SK-N-SH (cell line): ENCODE results near the gene FMO2. TPM values are rescaled to one million over a fixed set of nuclear protein-coding genes. Genes with fewer than 3 reads are reported as not detected.
"Not testable (repeated sequence)": the region's sequence is repeated elsewhere in the genome, so short reads cannot be mapped to it uniquely, and the experiment has no call there.

Experiments used
- CTCF ChIA-PET: fragments of 300-600, 350-600 bp; formaldehyde crosslinking; extraction: SDS; loops from one replicate; lab custom pipeline; 2021; lab: Yijun Ruan, JAX
- POLR2A ChIA-PET: fragments of 350-600 bp; sonication (Branson Sonifier 250); formaldehyde crosslinking; extraction: SDS; loops from one replicate; lab custom pipeline; 2020; ENCODE audit warnings: antibody characterized with exemption, inconsistent platforms; lab: Yijun Ruan, JAX
- DNase-seq: peaks from one replicate; pipeline ENCODE4 v3.0.0; 2012
- H2AFZ ChIP-seq: fragments of 200-600 bp; sonication (generic); 2 replicates; pipeline ENCODE4 v1.8.1; 2016; ENCODE audit warnings: antibody characterized with exemption, mild to moderate bottlenecking, low read depth
- H3F3A ChIP-seq: fragments of 200-600 bp; sonication (generic); replicated peaks from 2 replicates; pipeline ENCODE3; 2016; ENCODE audit warnings: antibody characterized with exemption, mild to moderate bottlenecking; ENCODE audit not compliant: insufficient read depth
- H3K27ac ChIP-seq, 2 experiments: fragments of 200-500 bp in 1 of 2; fragments of 200-600 bp in 1 of 2; sonication (Bioruptor generic) in 1 of 2; sonication (generic), shearing (Covaris generic) in 1 of 2; 2 replicates each; pipeline versions ENCODE4 v1.5.1 to v1.6.1; 2014 to 2016; ENCODE audit warnings: low read depth in 2 of 2, inconsistent platforms in 1 of 2, low read length in 1 of 2, mild to moderate bottlenecking in 1 of 2, mixed read lengths in 1 of 2
- H3K27me3 ChIP-seq: fragments of 200-600 bp; sonication (generic), shearing (Covaris generic); 2 replicates; pipeline ENCODE4 v1.6.1; 2016; ENCODE audit warnings: mixed run types; ENCODE audit not compliant: insufficient read depth
- H3K36me3 ChIP-seq, 2 experiments: fragments of 200-500 bp in 1 of 2; fragments of 200-600 bp in 1 of 2; sonication (Bioruptor generic) in 1 of 2; sonication (generic) in 1 of 2; replicated peaks in 1 of 2; 2 replicates each; pipeline versions ENCODE3 to v1.5.1; 2014 to 2016; ENCODE audit warnings: low read length in 1 of 2, mild to moderate bottlenecking in 1 of 2; ENCODE audit not compliant: insufficient read depth in 2 of 2, control insufficient read depth in 1 of 2
- H3K4me1 ChIP-seq, 2 experiments: fragments of 200-500 bp in 1 of 2; fragments of 200-600 bp in 1 of 2; sonication (Bioruptor generic) in 1 of 2; sonication (generic), shearing (Covaris generic) in 1 of 2; 2 replicates each; pipeline versions ENCODE4 v1.5.1 to v1.6.1; 2014 to 2016; ENCODE audit warnings: low read depth in 1 of 2, low read length in 1 of 2, mixed run types in 1 of 2; ENCODE audit not compliant: insufficient read depth in 2 of 2, control insufficient read depth in 1 of 2
- H3K4me2 ChIP-seq: fragments of 200-600 bp; sonication (generic), shearing (Covaris generic); 2 replicates; pipeline ENCODE4 v1.6.1; 2017; ENCODE audit warnings: mixed run types
- H3K4me3 ChIP-seq, 2 experiments: fragments of 200-500 bp in 1 of 2; fragments of 200-600 bp in 1 of 2; sonication (Bioruptor generic) in 1 of 2; sonication (generic), shearing (Covaris generic) in 1 of 2; 2 replicates each; pipeline versions ENCODE4 v1.5.1 to v1.8.1; 2014 to 2016; ENCODE audit warnings: low read depth in 2 of 2, inconsistent platforms in 1 of 2, low read length in 1 of 2, mild to moderate bottlenecking in 1 of 2, mixed read lengths in 1 of 2, moderate library complexity in 1 of 2
- H3K79me2 ChIP-seq: fragments of 200-600 bp; sonication (generic); 2 replicates; pipeline ENCODE4 v1.8.1; 2017; ENCODE audit warnings: mild to moderate bottlenecking; ENCODE audit not compliant: insufficient read depth
- H3K9ac ChIP-seq: fragments of 200-600 bp; sonication (generic); 2 replicates; pipeline ENCODE4 v1.6.1; 2017; ENCODE audit warnings: mixed run types
- H3K9me2 ChIP-seq: fragments of 200-600 bp; sonication (generic); 2 replicates; pipeline ENCODE4 v1.6.1; 2017; ENCODE audit warnings: mixed run types
- H3K9me3 ChIP-seq: fragments of 200-600 bp; sonication (generic); 2 replicates; pipeline ENCODE4 v1.6.1; 2017; ENCODE audit warnings: mixed run types, mild to moderate bottlenecking, moderate library complexity
- H4K20me1 ChIP-seq: fragments of 200-600 bp; sonication (generic); 2 replicates; pipeline ENCODE4 v1.6.1; 2017; ENCODE audit warnings: mild to moderate bottlenecking, mixed run types; ENCODE audit not compliant: insufficient read depth
- CTCF ChIP-seq: fragments of 200-600 bp; sonication (generic); IDR thresholded peaks from 2 replicates; pipeline ENCODE4 v1.6.1; 2017; ENCODE audit warnings: antibody characterized with exemption, mild to moderate bottlenecking, moderate library complexity
- EP300 ChIP-seq, 2 experiments: IDR thresholded peaks; 2 replicates each; pipeline versions ENCODE4 v1.4.0 to v1.6.1; 2012; ENCODE audit warnings: borderline replicate concordance in 1 of 2, low read depth in 1 of 2, low read length in 1 of 2
- EZH2phosphoT487 ChIP-seq: fragments of 200-600 bp; sonication (generic); IDR thresholded peaks from 2 replicates; pipeline ENCODE4 v1.6.1; 2017; ENCODE audit warnings: low read depth, mixed run types, mild to moderate bottlenecking, antibody characterized with exemption, moderate library complexity, borderline replicate concordance
- FOSL2 ChIP-seq: IDR thresholded peaks from 2 replicates; pipeline ENCODE4 v1.4.0; 2012; ENCODE audit warnings: low read depth, mild to moderate bottlenecking, moderate library complexity, borderline replicate concordance
- FOXM1 ChIP-seq: IDR thresholded peaks from 2 replicates; pipeline ENCODE4 v1.4.0; 2012; ENCODE audit warnings: low read depth, mild to moderate bottlenecking
- GATA2 ChIP-seq: sonication (generic); formaldehyde crosslinking; IDR thresholded peaks from 2 replicates; pipeline ENCODE4 v1.5.0; 2020; ENCODE audit warnings: mild to moderate bottlenecking, missing genetic modification reagents
- MEF2A ChIP-seq: IDR thresholded peaks from 2 replicates; pipeline ENCODE4 v1.4.0; 2012; ENCODE audit warnings: low read depth, borderline replicate concordance
- POLR2AphosphoS5 ChIP-seq: IDR thresholded peaks from 2 replicates; pipeline ENCODE4 v1.6.1; 2012; ENCODE audit warnings: low read depth, low read length
- RCOR1 ChIP-seq: fragments of 150-350 bp; IDR thresholded peaks from 2 replicates; pipeline ENCODE4 v1.6.1; 2017; ENCODE audit warnings: antibody characterized with exemption, low read length
- RXRA ChIP-seq: IDR thresholded peaks from 2 replicates; pipeline ENCODE4 v1.4.0; 2012; ENCODE audit warnings: low read depth, mild to moderate bottlenecking, borderline replicate concordance
- TCF12 ChIP-seq: IDR thresholded peaks from 2 replicates; pipeline ENCODE4 v1.4.0; 2012
- TEAD4 ChIP-seq: IDR thresholded peaks from 2 replicates; pipeline ENCODE4 v1.4.0; 2012; ENCODE audit warnings: mild to moderate bottlenecking, borderline replicate concordance; ENCODE audit not compliant: insufficient read depth
- USF2 ChIP-seq: fragments of 150-350 bp; IDR thresholded peaks from 2 replicates; pipeline ENCODE4 v1.6.1; 2017; ENCODE audit warnings: antibody characterized with exemption, low read length, low read depth, borderline replicate concordance
- WGBS: methylation state at CpG from one replicate; pipeline ENCODE4 v1.1.6; 2017; ENCODE audit warnings: low lambda C conversion rate; 5-methylcytosine and 5-hydroxymethylcytosine counted together
- polyA plus RNA-seq, 3 experiments: library from polyadenylated mRNA; depleted of rRNA; stranded (reverse); fragments of >200 nt; gene quantifications; 2 replicates each; pipeline ENCODE4 v1.2.3, GENCODE V29; 2012

The FMO2 gene
- polyA plus RNA-seq, 1 of the 3 experiments (the other 2 are of a cell fraction) = not detected

- H3K4me2 ChIP-seq = 0 out of 2 replicates have a peak overlapping the region, but pooled peaks have one; percentile 1
- peaks cover 16% of the 10 kb centered on the region for H3F3A ChIP-seq
- no peak for DNase-seq
- no peaks in the 10 kb centered on the region for H3K9me2 ChIP-seq
- ChIA-PET POLR2A (no interaction called here), CTCF (interaction anchor here (0.9 to 2.0 kb wide), 2 partner anchors 23 to 29 kb away, joined by 3 to 4 read pairs; no protein-coding TSS in a partner anchor)
- peak overlapping the region; percentile 23 for H2AFZ ChIP-seq
- no peaks in the 10 kb centered on the region for H3K36me3 ChIP-seq
- 35% methylated on average over 5 of the region's 5 CpGs for WGBS
- TF ChIP-seq CTCF = no peak
- no peak for TF ChIP-seq POLR2AphosphoS5
- no peak for TF ChIP-seq RXRA
- no peak for TF ChIP-seq EP300 (IDR thresholded peaks at IDR 0.05; ENCODE audit: borderline replicate concordance in 1 of 2, low read depth in 1 of 2, low read length in 1 of 2)
- no peak for TF ChIP-seq TCF12
- no peak for TF ChIP-seq FOSL2
- TF ChIP-seq, all 33 proteins: peak for 0
- Histone ChIP-seq H3K9me3 (no peaks in the 10 kb centered on the region), H3K9ac (no peak overlapping the region), H3K4me1 (peaks cover 0 to 23% of the 10 kb centered on the region in 2 experiments; a peak in 1 of 4 replicates), H3K27me3 (no peaks in the 10 kb centered on the region), H3K27ac (no peak overlapping the region), H4K20me1 (no peaks in the 10 kb centered on the region), H3K4me3 (no peak overlapping the region), H3K79me2 (no peaks in the 10 kb centered on the region)
These were observed 36.8 kb downstream of the FMO2 start for GRCh38 chr1:171221665-171222591.

GRCh38 chr1:171222936-171223335 lies 37.8 kb downstream of the FMO2 start:
- POLR2A ChIA-PET = no interaction called here
- no peak overlapping the region for H3K27ac ChIP-seq
- no peaks in the 10 kb centered on the region for H3K9me3 ChIP-seq
- no peaks in the 10 kb centered on the region for H3K9me2 ChIP-seq
- no peaks in the 10 kb centered on the region; the same call in 1 of the 2 replicates for H3K27me3 ChIP-seq
- no peak for DNase-seq
- H4K20me1 ChIP-seq = no peaks in the 10 kb centered on the region
- peaks cover 16% of the 10 kb centered on the region for H3F3A ChIP-seq
- no peak for TF ChIP-seq POLR2AphosphoS5
- TF ChIP-seq TEAD4 = no peak
- TF ChIP-seq USF2 = no peak
- no peak for TF ChIP-seq FOXM1
- TF ChIP-seq RXRA = no peak
- no peak for TF ChIP-seq MEF2A
- no peak for TF ChIP-seq GATA2 (CRISPR knock-in tag)
- TF ChIP-seq RCOR1 = no peak
- TF ChIP-seq EZH2phosphoT487 = no peak
- TF ChIP-seq, all 33 proteins: peak for 0
- WGBS = 37% methylated on average over 5 of the region's 5 CpGs
- H2AFZ ChIP-seq = peak overlapping the region; percentile 3; the same call in 1 of the 2 replicates
- no peaks in the 10 kb centered on the region for H3K79me2 ChIP-seq
- CTCF ChIA-PET = interaction anchor here (0.9 to 2.0 kb wide), 2 partner anchors 22 to 28 kb away, joined by 3 to 4 read pairs; no protein-coding TSS in a partner anchor
- peaks cover 0 to 23% of the 10 kb centered on the region in 2 experiments; a peak in 1 of 4 replicates for H3K4me1 ChIP-seq
- no peak overlapping the region for H3K4me2 ChIP-seq
- H3K4me3 ChIP-seq = no peak overlapping the region
- no peak overlapping the region for H3K9ac ChIP-seq
- no peaks in the 10 kb centered on the region for H3K36me3 ChIP-seq

- 30% methylated on average over 4 of the region's 4 CpGs for WGBS
- H3K9ac ChIP-seq, H3K27ac ChIP-seq, H3K9me2 ChIP-seq, DNase-seq, CTCF ChIA-PET, H3K36me3 ChIP-seq, POLR2A ChIA-PET, H3K9me3 ChIP-seq, H3K27me3 ChIP-seq, H3K79me2 ChIP-seq, H4K20me1 ChIP-seq, H2AFZ ChIP-seq, H3K4me3 ChIP-seq, H3K4me2 ChIP-seq: not testable (repeated sequence)
- H3K4me1 ChIP-seq = peaks cover 0 to 23% of the 10 kb centered on the region in 2 experiments; a peak in 1 of 4 replicates
- H3F3A ChIP-seq = peaks cover 12% of the 10 kb centered on the region
These were observed 39.2 kb downstream of the FMO2 start for GRCh38 chr1:171224257-171224656.
